GM06990 (cell line): ENCODE results near the gene CELSR2.

Experiments
- DNase-seq: peaks from one replicate; pipeline ENCODE4 v3.0.0-alpha.2; 2011; ENCODE audit not compliant: insufficient read length; ENCODE audit errors: extremely low read depth
- H3K27me3 ChIP-seq: replicated peaks from 2 replicates; pipeline ENCODE4 v1.6.0; 2011; ENCODE audit warnings: low read length; ENCODE audit not compliant: control insufficient read depth, insufficient read depth
- H3K36me3 ChIP-seq: 2 replicates; pipeline ENCODE4 v1.5.1; 2011; ENCODE audit warnings: low read length; ENCODE audit not compliant: control insufficient read depth, insufficient read depth
- H3K4me3 ChIP-seq: replicated peaks from 2 replicates; pipeline ENCODE4 v1.5.1; 2011; ENCODE audit warnings: low read depth, mild to moderate bottlenecking, control low read depth, low read length
- TF ChIP-seq, protein P1 (sequence below): IDR thresholded peaks from 2 replicates; pipeline ENCODE4 v1.5.1; 2011; ENCODE audit warnings: low read length, control low read depth, mild to moderate bottlenecking, inconsistent platforms; ENCODE audit not compliant: insufficient read depth, poor library complexity, severe bottlenecking

CELSR2 gene

DNA sequence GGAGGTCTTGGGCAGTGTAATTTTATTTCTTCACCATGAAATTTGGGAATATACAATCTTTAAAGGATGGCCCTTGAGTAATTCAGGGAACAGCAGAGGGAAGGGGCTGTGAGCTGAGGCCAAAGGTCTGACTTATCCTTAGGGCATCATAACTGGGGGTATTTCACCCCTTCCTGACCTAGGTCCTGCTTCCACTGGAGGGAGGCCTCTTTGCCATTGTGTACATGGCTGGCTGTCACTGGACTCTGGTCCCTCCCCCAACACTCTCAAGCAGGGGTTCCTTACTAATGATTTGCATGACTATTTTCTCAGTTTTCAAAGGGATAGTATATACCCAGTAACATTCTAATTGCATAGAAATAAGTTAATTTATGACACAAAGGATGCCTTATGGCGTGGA, 40.8 kb downstream of the CELSR2 start:
- no peak overlapping the region for H3K4me3 ChIP-seq
- DNase-seq: no peak
- no peaks in the 10 kb centered on the region; the same call in 1 of the 2 replicates for H3K27me3 ChIP-seq
- TF ChIP-seq, protein P1, sequence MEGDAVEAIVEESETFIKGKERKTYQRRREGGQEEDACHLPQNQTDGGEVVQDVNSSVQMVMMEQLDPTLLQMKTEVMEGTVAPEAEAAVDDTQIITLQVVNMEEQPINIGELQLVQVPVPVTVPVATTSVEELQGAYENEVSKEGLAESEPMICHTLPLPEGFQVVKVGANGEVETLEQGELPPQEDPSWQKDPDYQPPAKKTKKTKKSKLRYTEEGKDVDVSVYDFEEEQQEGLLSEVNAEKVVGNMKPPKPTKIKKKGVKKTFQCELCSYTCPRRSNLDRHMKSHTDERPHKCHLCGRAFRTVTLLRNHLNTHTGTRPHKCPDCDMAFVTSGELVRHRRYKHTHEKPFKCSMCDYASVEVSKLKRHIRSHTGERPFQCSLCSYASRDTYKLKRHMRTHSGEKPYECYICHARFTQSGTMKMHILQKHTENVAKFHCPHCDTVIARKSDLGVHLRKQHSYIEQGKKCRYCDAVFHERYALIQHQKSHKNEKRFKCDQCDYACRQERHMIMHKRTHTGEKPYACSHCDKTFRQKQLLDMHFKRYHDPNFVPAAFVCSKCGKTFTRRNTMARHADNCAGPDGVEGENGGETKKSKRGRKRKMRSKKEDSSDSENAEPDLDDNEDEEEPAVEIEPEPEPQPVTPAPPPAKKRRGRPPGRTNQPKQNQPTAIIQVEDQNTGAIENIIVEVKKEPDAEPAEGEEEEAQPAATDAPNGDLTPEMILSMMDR: no peak
- H3K36me3 ChIP-seq: no peaks in the 10 kb centered on the region

DNA sequence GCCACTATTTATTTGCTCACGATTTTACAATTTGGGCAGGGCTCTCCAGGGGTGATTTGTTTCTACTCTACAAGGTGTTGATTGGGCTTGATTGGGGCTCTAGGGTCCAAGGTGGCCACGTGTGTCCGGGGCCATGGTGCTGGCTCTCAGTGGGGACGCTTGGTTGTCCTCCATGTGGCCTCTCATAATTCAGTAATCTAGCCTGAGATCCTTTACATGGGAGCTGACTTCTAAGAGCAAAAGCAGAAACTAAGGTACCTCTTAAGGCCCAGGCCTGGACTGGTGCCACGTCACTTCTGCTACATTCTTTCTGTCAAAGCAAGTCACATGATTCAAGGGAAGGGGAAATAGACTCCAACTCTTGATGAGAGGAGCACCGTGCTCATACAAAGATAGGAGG, 41.7 kb downstream of the CELSR2 start:
- DNase-seq: no peak

DNA sequence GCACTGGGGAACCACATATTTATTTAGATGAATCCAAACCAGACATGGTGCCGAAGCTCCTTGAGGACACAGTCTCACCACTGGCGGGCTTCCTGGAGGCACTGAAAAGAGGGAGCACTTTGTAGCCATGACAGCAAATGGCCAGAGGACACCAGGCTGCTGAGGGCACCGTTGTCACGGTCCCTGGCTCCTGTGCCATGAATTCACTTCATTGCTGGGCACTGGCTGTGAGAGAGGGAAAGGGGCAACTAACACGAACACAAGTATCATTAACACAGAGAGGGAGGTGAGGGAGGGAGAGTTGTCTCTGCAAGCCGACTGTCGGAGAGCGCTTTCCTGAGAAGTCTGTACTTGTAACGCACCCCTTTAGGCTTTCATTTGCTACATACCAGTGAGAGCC, 43.0 kb downstream of the CELSR2 start:
- DNase-seq: no peak
- TF ChIP-seq, protein P1: no peak

More for the DNA sequence above, 41.7 kb downstream of the CELSR2 start:
- TF ChIP-seq, protein P1: no peak
- H3K27me3 ChIP-seq: no peaks in the 10 kb centered on the region; the same call in 1 of the 2 replicates
- H3K36me3 ChIP-seq: no peaks in the 10 kb centered on the region
- no peak overlapping the region for H3K4me3 ChIP-seq

DNA sequence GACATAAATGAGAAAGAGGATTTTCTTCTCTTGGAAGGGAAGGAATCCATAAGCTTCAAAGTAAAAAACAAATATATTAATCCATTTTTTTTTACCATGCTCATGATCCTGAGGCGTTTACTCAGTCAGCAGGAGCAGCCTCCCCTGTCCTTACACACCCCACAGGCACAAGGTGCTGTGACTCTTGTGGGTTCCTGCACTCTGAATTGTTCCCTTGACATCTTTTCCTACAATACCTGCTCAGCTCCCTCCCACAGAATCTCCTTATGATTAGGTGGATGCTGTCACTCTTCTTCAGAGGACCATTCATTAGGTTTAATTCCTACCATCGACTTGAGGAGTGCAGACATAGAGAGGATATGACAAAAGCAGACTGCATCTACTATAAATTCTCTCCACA, 43.7 kb downstream of the CELSR2 start:
- Histone ChIP-seq H3K36me3 (no peaks in the 10 kb centered on the region), H3K4me3 (no peak overlapping the region), H3K27me3 (no peaks in the 10 kb centered on the region; the same call in 1 of the 2 replicates)
- TF ChIP-seq, protein P1: no peak
- no peak for DNase-seq

More for the DNA sequence above, 43.0 kb downstream of the CELSR2 start:
- no peaks in the 10 kb centered on the region; the same call in 1 of the 2 replicates for H3K27me3 ChIP-seq
- no peaks in the 10 kb centered on the region for H3K36me3 ChIP-seq
- H3K4me3 ChIP-seq: no peak overlapping the region

DNA sequence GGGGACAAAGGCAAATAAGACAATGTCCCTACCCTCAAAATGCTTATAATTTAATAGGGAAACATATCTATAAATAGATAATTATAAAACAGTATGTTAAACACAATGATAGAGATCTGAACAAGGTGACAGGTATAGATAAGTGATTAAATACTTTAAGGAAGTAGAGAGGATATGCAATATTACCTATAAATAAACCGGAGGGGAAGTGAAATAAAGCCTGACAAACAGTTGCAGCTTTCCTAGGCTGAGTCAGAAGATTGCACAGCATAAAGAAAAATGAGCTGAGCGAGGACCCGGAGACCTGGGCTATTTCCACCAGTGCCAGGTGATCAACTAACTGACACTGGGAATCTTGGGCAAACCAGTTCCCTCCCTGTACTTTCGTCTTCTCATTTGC, 45.1 kb downstream of the CELSR2 start:
- no peak for DNase-seq
- Histone ChIP-seq H3K27me3 (no peaks in the 10 kb centered on the region; the same call in 1 of the 2 replicates), H3K36me3 (no peaks in the 10 kb centered on the region), H3K4me3 (no peak overlapping the region)
- TF ChIP-seq, protein P1: no peak
